ENCODE measurements around the gene FADD.

- no peak for TF ChIP-seq POLR2AphosphoS5 (IDR thresholded peaks at IDR 0.05; ENCODE audit: borderline replicate concordance, low read depth, low read length)
- TF ChIP-seq EZH2 (IDR thresholded peaks at IDR 0.05), result no peak
- no peak for TF ChIP-seq FOXP2 (optimal IDR thresholded peaks at IDR 0.05; ENCODE audit: control extremely low read depth, extremely low read length, insufficient read depth)
These were observed 22.2 kb upstream of the FADD start for GRCh38 chr11:70180906-70181305.
